Right ventricle myocardium inferior (tissue), 1 donor: ENCODE measurements around the gene KRTAP4-6. TPM values are rescaled to one million over a fixed set of nuclear protein-coding genes. Genes with fewer than 3 reads are reported as not detected.
"Not testable (repeated sequence)": the region's sequence is repeated elsewhere in the genome, so short reads cannot be mapped to it uniquely, and the experiment has no call there.

ENCODE experiments used
- ATAC-seq: fragments of 200-7000 bp; cut with Tn5 transposase; one replicate; pipeline ENCODE4 v1.9.1; 2020; ENCODE audit warnings: mild to moderate bottlenecking, moderate library complexity
- DNase-seq: peaks from one replicate; pipeline ENCODE4 v3.0.0; 2021; ENCODE audit errors: missing footprints
- intact Hi-C: fragments of 100-400 bp; cut with DNase I; formaldehyde crosslinking; loops from one replicate; pipeline ENCODE4 v1.11.0; 2022
- total RNA-seq: library from RNA; stranded (reverse); fragmentation: NEBNext Ultra II Directional; extraction: Animal tissue kit (Norgen Biotek cat#: 25700); gene quantifications from one replicate; pipeline ENCODE4 v1.2.1, GENCODE V29; 2021
- donor health status: DM: no; HTN: yes; CAD: no; lungs with severe emphysema.

The KRTAP4-6 gene
- total RNA-seq, 1 donor from 2014 or later: not detected

GRCh38 chr17:41149652-41149985, 9.3 kb upstream of the KRTAP4-6 start, which contains the start of gene KRTAP4-5:
Gene KRTAP4-5 (minus strand): TSS chr17:41149825. CDS start chr17:41149767, 58 bp downstream.
- DNase-seq: no peak
- no peak for ATAC-seq
- intact Hi-C loops: no loop called here

- intact Hi-C loops, DNase-seq, ATAC-seq: not testable (repeated sequence)
These were observed 8.8 kb upstream of the KRTAP4-6 start for GRCh38 chr17:41148971-41149651.

- DNase-seq: no peak
- no peak for ATAC-seq
- intact Hi-C loops: no loop called here
These were observed 7.3 kb upstream of the KRTAP4-6 start for GRCh38 chr17:41147531-41148204.

- ATAC-seq (no peak), DNase-seq (no peak)
- intact Hi-C loops: no loop called here
These were observed 4.9 kb upstream of the KRTAP4-6 start for GRCh38 chr17:41145261-41145660.

GRCh38 chr17:41144846-41145245, 4.5 kb upstream of the KRTAP4-6 start:
- no peak for ATAC-seq

GRCh38 chr17:41141361-41141760, 1.0 kb upstream of the KRTAP4-6 start:
- ATAC-seq (no peak), DNase-seq (no peak)
- intact Hi-C loops: no loop called here

More at GRCh38 chr17:41144846-41145245, 4.5 kb upstream of the KRTAP4-6 start:
- DNase-seq: no peak
- intact Hi-C loops: no loop called here

GRCh38 chr17:41139865-41140264, 479 bp downstream of the KRTAP4-6 start:
- intact Hi-C loops, DNase-seq, ATAC-seq: not testable (repeated sequence)

GRCh38 chr17:41133880-41134735, 6.2 kb downstream of the KRTAP4-6 start:
- intact Hi-C loops: no loop called here

GRCh38 chr17:41131979-41132378, 8.4 kb downstream of the KRTAP4-6 start:
- no peak for ATAC-seq
- DNase-seq: no peak
- intact Hi-C loops: no loop called here

More at GRCh38 chr17:41133880-41134735, 6.2 kb downstream of the KRTAP4-6 start:
- ATAC-seq: no peak
- DNase-seq: no peak

GRCh38 chr17:41127371-41127770, 13.0 kb downstream of the KRTAP4-6 start:
- intact Hi-C loops: no loop called here
- ATAC-seq: no peak
- no peak for DNase-seq

GRCh38 chr17:41126412-41126811, 13.9 kb downstream of the KRTAP4-6 start:
- DNase-seq: no peak
- no peak for ATAC-seq
- intact Hi-C loops: no loop called here

- intact Hi-C loops: no loop called here
- DNase-seq (no peak), ATAC-seq (no peak)
These were observed 15.3 kb downstream of the KRTAP4-6 start for GRCh38 chr17:41125064-41125463.

- ATAC-seq, DNase-seq, intact Hi-C loops: not testable (repeated sequence)
These were observed 16.4 kb downstream of the KRTAP4-6 start, which contains the start of gene KRTAP4-12 for GRCh38 chr17:41123991-41124371. Gene KRTAP4-12 (minus strand): TSS chr17:41124182. CDS start chr17:41124122, 60 bp downstream.

- ATAC-seq, intact Hi-C loops, DNase-seq: not testable (repeated sequence)
These were observed 16.9 kb downstream of the KRTAP4-6 start for GRCh38 chr17:41123292-41123990.

- intact Hi-C loops: no loop called here
- ATAC-seq: no peak
- DNase-seq: no peak
These were observed 18.6 kb downstream of the KRTAP4-6 start for GRCh38 chr17:41121742-41122141.

- DNase-seq, ATAC-seq, intact Hi-C loops: not testable (repeated sequence)
These were observed 20.4 kb downstream of the KRTAP4-6 start for GRCh38 chr17:41119696-41120690.

- DNase-seq (no peak), ATAC-seq (no peak)
- intact Hi-C loops: no loop called here
These were observed 21.6 kb downstream of the KRTAP4-6 start for GRCh38 chr17:41118721-41119120.
